ENCODE data around the gene NUP50.

Gene NUP50

GRCh38 chr22:45230026-45230721 lies 66.4 kb downstream of the NUP50 start:
- POLR2A ChIA-PET (ENCODE audit: low non-redundant PET) = interaction anchor here (0.7 kb wide), 1 partner anchor 67 kb away, joined by 3 read pairs; no protein-coding TSS in a partner anchor
- H3K27ac ChIP-seq = peak overlapping the region; percentile 86
- CTCF ChIA-PET = no interaction called here
- no peak for TF ChIP-seq CTCF (conservative IDR thresholded peaks at IDR 0.05; ENCODE audit: low read depth)
- DNase-seq (ENCODE audit: low spot score) = no peak

- no peak for TF ChIP-seq CTCF (conservative IDR thresholded peaks at IDR 0.05; ENCODE audit: low read depth)
- ChIA-PET CTCF (no interaction called here), POLR2A (ENCODE audit: low non-redundant PET) (no interaction called here)
- DNase-seq (ENCODE audit: low spot score) = peak; percentile 55
- peak overlapping the region; percentile 86 for H3K27ac ChIP-seq
Observed at GRCh38 chr22:45231293-45231692, 67.6 kb downstream of the NUP50 start.

GRCh38 chr22:45233386-45233785 lies 69.7 kb downstream of the NUP50 start:
- H3K27ac ChIP-seq = peak overlapping the region; percentile 86
- no peak for TF ChIP-seq CTCF (conservative IDR thresholded peaks at IDR 0.05; ENCODE audit: low read depth)
- POLR2A ChIA-PET (ENCODE audit: low non-redundant PET) = no interaction called here
- no peak for DNase-seq (ENCODE audit: low spot score)
- CTCF ChIA-PET = no interaction called here

- TF ChIP-seq CTCF (conservative IDR thresholded peaks at IDR 0.05; ENCODE audit: low read depth) = no peak
- peak overlapping the region; percentile 86 for H3K27ac ChIP-seq
- ChIA-PET CTCF (no interaction called here), POLR2A (ENCODE audit: low non-redundant PET) (no interaction called here)
- DNase-seq (ENCODE audit: low spot score) = no peak
Observed at GRCh38 chr22:45233827-45234226, 70.1 kb downstream of the NUP50 start.

GRCh38 chr22:45235101-45235777 lies 71.5 kb downstream of the NUP50 start:
- CTCF ChIA-PET = interaction anchor here (0.6 kb wide), 2 partner anchors 26 to 934 kb away, joined by 3 to 7 read pairs; no protein-coding TSS in a partner anchor
- DNase-seq (ENCODE audit: low spot score) = no peak
- POLR2A ChIA-PET (ENCODE audit: low non-redundant PET) = no interaction called here
- no peak for TF ChIP-seq CTCF (conservative IDR thresholded peaks at IDR 0.05; ENCODE audit: low read depth)
- H3K27ac ChIP-seq = peak overlapping the region; percentile 80

- POLR2A ChIA-PET (ENCODE audit: low non-redundant PET) = no interaction called here
- peak overlapping the region; percentile 80 for H3K27ac ChIP-seq
- no peak for TF ChIP-seq CTCF (conservative IDR thresholded peaks at IDR 0.05; ENCODE audit: low read depth)
- CTCF ChIA-PET = no interaction called here
- no peak for DNase-seq (ENCODE audit: low spot score)
Observed at GRCh38 chr22:45235851-45236342, 72.2 kb downstream of the NUP50 start.

Data from RWPE1 (cell line).